Thoracic aorta (tissue), 2 donors: ENCODE results near the gene HSD11B1L. TPM values are rescaled to one million over a fixed set of nuclear protein-coding genes. Genes with fewer than 3 reads are reported as not detected.
A peak's percentile ranks its signal among the peaks of the same experiment; 100 is the strongest.

Experiments
- ATAC-seq: fragments of 150-250 bp; one replicate; pipeline ENCODE4 v1.8.0; 2017; ENCODE audit warnings: low read depth; ENCODE audit not compliant: insufficient number of reproducible peaks, low FRiP score
- DNase-seq: peaks from one replicate; pipeline ENCODE4 v3.0.0-alpha.2; 2020; ENCODE audit warnings: low spot score
- H3K27ac ChIP-seq, 2 donors: fragments of 200-600 bp; sonication (generic); 1 replicate in 1 of 2; 2 replicates in 1 of 2; pipeline ENCODE4 v1.5.1; 2016; ENCODE audit warnings: mild to moderate bottlenecking in 2 of 2, moderate library complexity in 2 of 2
- H3K27me3 ChIP-seq: fragments of 200-600 bp; sonication (generic); replicated peaks from 2 replicates; pipeline ENCODE4 v1.6.0; 2016; ENCODE audit warnings: mild to moderate bottlenecking; ENCODE audit not compliant: insufficient read depth
- H3K36me3 ChIP-seq: fragments of 200-600 bp; sonication (generic); one replicate; pipeline ENCODE4 v1.5.1; 2016
- H3K4me1 ChIP-seq, 2 donors: fragments of 200-600 bp; sonication (generic); 1 replicate in 1 of 2; 2 replicates in 1 of 2; pipeline versions ENCODE4 v1.5.1 to v1.6.0; 2016; ENCODE audit warnings: low read depth in 2 of 2, mild to moderate bottlenecking in 1 of 2; ENCODE audit not compliant: control insufficient read depth in 1 of 2
- H3K4me3 ChIP-seq: fragments of 200-600 bp; sonication (generic); 2 replicates; pipeline ENCODE4 v1.5.1; 2016; ENCODE audit warnings: mild to moderate bottlenecking
- H3K9me3 ChIP-seq: fragments of 200-600 bp; sonication (generic); 2 replicates; pipeline ENCODE4 v1.5.1; 2016
- total RNA-seq, 2 donors: library from RNA; depleted of rRNA; stranded (reverse); fragments of >200 nt; gene quantifications; one replicate each; pipeline versions ENCODE4 v1.1.0 to v1.2.3, GENCODE V29; 2016
- TF ChIP-seq, protein P1 (sequence below): fragments of 200-600 bp; sonication (generic); IDR thresholded peaks from one replicate; pipeline ENCODE4 v1.5.1; 2019; ENCODE audit warnings: antibody characterized with exemption

The HSD11B1L gene
- total RNA-seq, 2 donors from 2014 or later = 7.5 to 11.6 TPM

DNA sequence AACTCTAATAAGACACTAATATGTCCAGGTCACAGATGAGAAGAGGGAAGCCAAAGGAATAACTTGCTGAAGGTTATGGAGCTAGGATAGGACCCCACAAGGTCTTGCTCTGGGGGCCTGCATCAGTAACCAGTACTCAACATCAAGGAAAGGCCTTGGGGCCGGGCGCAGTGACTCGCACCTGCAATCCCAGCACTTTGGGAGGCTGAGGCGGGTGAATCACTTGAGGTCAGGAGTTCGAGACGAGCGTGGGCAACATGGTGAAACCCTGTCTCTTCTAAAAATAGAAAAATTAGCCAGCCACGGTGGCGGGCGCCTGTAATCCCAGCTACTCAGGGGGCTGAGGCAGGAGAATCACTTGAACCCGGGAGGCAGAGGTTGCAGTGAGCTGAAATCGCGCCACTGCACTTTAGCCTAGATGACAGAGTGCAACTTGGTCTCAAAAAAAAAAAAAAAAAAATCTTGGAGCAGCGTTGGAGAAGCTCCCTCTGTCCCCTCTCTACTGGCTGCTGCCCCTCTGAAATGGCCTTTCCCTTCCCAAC lies 37.3 kb downstream of the HSD11B1L start:
- TF ChIP-seq, protein P1, sequence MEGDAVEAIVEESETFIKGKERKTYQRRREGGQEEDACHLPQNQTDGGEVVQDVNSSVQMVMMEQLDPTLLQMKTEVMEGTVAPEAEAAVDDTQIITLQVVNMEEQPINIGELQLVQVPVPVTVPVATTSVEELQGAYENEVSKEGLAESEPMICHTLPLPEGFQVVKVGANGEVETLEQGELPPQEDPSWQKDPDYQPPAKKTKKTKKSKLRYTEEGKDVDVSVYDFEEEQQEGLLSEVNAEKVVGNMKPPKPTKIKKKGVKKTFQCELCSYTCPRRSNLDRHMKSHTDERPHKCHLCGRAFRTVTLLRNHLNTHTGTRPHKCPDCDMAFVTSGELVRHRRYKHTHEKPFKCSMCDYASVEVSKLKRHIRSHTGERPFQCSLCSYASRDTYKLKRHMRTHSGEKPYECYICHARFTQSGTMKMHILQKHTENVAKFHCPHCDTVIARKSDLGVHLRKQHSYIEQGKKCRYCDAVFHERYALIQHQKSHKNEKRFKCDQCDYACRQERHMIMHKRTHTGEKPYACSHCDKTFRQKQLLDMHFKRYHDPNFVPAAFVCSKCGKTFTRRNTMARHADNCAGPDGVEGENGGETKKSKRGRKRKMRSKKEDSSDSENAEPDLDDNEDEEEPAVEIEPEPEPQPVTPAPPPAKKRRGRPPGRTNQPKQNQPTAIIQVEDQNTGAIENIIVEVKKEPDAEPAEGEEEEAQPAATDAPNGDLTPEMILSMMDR = no peak
- Histone ChIP-seq H3K4me1 (peaks cover 11 to 19% of the 10 kb centered on the region in 2 donors), H3K4me3 (peak overlapping the region; percentile 89), H3K27me3 (no peaks in the 10 kb centered on the region), H3K36me3 (peaks cover 2% of the 10 kb centered on the region), H3K9me3 (no peaks in the 10 kb centered on the region), H3K27ac (no peak overlapping the region)
- ATAC-seq = no peak
- DNase-seq = no peak

DNA sequence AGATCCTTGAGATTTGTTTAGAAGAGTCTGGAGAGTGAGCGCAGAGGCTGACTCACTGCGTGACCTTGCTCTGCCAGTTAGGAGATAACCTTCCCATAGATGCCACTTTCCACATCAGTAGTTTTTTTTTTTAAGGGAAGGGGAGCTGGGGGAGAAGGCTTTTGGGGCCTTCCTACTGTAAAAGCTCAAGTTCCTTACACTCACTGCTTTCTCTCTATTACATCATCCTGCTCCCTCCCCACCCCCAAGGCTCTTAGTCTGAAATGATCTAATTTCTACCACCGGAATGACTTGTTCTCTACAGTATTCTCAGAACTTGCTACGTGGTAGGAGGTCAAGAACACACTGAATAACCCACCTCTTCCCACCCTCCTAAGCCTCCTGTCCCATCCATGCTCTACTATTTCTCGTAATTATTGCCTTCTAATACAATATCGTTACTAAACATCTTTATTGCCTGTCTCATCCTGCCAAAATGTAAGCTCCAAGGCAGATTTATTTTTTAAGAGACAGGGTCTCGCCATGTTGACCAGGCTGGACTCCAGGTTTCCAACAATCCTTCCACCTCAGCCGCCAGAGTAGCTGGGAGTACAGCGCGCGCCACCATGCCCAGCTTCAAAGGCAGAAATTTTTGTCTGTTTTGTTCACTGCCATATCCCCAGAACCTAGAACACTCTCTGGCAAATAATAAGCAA lies 37.9 kb downstream of the HSD11B1L start:
- no peaks in the 10 kb centered on the region for H3K27me3 ChIP-seq
- peak overlapping the region; percentile 92 to 95 for H3K27ac ChIP-seq
- TF ChIP-seq, protein P1 = no peak
- H3K36me3 ChIP-seq = no peaks in the 10 kb centered on the region
- DNase-seq (no peak), ATAC-seq (no peak)
- peak overlapping the region; percentile 89 for H3K4me3 ChIP-seq
- H3K4me1 ChIP-seq = peaks cover 11 to 19% of the 10 kb centered on the region in 2 donors
- no peaks in the 10 kb centered on the region for H3K9me3 ChIP-seq

DNA sequence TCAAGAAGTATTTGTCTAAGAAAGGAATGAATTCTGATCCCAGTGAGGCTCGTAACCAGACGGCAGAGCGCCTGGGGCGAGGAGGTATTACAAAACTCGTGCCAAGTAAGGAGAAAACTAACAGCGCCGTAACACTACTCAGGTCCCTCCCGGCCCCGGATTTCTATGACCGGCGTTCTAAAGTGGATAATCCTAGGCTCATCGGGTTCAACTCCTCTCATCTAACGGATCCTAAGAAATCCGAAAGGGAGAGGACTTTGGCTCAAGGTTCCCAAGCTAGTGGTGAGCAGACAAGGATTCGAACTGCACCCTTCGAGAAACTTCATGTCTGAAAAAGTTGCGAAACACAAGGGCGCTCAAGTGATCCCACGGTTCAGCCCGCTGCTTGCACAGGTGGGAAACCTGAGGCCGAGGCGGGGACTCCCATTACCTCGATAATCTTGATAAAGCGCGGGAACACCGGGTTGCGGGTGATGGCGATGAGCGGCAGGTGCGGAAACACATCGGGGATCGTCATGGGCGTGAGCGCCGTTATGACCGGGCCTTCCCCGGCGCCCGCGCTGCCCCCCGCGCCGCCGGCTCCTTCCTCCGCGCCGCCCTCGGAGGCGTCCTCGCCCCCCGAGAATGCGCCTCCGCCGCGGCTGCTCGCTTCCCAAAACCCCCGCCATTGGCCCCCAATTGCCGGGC lies 38.6 kb downstream of the HSD11B1L start:
- H3K27ac ChIP-seq = peak overlapping the region; percentile 92 to 95
- H3K36me3 ChIP-seq = no peaks in the 10 kb centered on the region
- peaks cover 11 to 19% of the 10 kb centered on the region in 2 donors for H3K4me1 ChIP-seq
- H3K27me3 ChIP-seq = no peaks in the 10 kb centered on the region
- peak overlapping the region; percentile 89 for H3K4me3 ChIP-seq
- DNase-seq (no peak), ATAC-seq (no peak)
- TF ChIP-seq, protein P1 = no peak
- no peaks in the 10 kb centered on the region for H3K9me3 ChIP-seq

DNA sequence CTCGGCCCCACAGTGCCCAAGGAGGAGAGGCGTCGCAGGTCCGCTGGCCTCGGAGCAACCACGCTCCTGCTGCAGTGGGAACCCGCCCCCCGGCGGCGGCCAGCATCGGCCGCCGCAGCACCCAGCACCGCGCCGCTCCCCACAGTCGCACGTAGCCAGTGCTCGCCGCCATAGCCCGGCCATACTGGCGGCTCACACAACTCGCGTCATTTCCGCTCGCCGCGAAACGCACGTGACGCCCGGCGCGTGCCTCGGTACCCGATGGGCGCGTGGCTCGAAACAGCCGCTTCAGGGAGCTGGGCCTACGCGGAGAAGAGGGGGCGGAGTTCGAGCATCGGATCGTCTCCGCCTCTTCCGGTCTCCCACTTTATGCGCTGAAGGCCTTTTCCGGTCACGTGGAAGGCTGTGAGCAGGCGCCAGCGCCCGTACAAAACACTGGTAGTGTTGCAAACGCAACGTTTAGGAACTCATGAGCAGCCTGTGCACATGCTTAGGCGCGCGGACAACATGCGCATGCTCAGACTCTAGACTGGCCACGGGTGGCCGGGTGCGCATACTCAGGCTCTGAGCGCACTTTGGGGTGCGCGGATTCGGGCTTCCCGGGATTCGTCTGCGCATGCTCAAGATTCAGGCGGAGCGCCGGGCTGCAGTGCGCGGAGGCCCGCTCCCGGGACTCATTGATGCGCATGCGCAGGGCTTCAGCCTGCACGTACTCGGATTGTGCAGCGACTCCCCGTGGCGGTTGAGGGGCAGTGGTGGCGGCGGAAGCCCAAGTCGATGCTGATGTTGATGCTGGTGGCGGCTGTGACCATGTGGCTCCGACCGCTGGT lies 39.3 kb downstream of the HSD11B1L start, which contains the start of the genes CATSPERD and LONP1:
Gene CATSPERD (plus strand): TSS at position 677 of the 830 bp plus-strand sequence. CDS start 101 bp downstream, at position 778.
Gene LONP1 (minus strand): TSS at position 186 of the 830 bp plus-strand sequence. CDS start 14 bp downstream, at position 172.
- peak; percentile 93 for DNase-seq
- TF ChIP-seq, protein P1 = peak; percentile 86
- ATAC-seq = peak; percentile 96
- Histone ChIP-seq H3K4me3 (peak within 1 kb of the TSS; percentile 89), H3K9me3 (no peaks in the 10 kb centered on the region), H3K36me3 (no peaks in the 10 kb centered on the region), H3K27me3 (no peaks in the 10 kb centered on the region), H3K4me1 (peaks cover 11 to 19% of the 10 kb centered on the region in 2 donors), H3K27ac (peak within 1 kb of the TSS; percentile 92 to 95)
